GM23338 (cell line): ENCODE data around the gene MARK3. TPM values are rescaled to one million over a fixed set of nuclear protein-coding genes. Genes with fewer than 3 reads are reported as not detected.
A peak's percentile ranks its signal among the peaks of the same experiment; 100 is the strongest.

Experiments
- ATAC-seq: fragments of 200-7000 bp; cut with Tn5 transposase; 3 replicates; pipeline ENCODE4 v1.9.1; 2020
- DNase-seq: peaks from one replicate; pipeline ENCODE4 v3.0.0-alpha.2; 2015; ENCODE audit warnings: low spot score
- H2AFZ ChIP-seq: fragments of 200-600 bp; sonication (generic); 2 replicates; pipeline ENCODE4 v1.8.0; 2016; ENCODE audit warnings: antibody characterized with exemption, mild to moderate bottlenecking, moderate library complexity
- H3F3A ChIP-seq: fragments of 200-600 bp; sonication (generic); replicated peaks from 2 replicates; pipeline ENCODE4 v1.8.0; 2017; ENCODE audit warnings: antibody characterized with exemption, mixed run types, low read depth
- H3K27ac ChIP-seq: fragments of 200-600 bp; sonication (generic); 2 replicates; pipeline ENCODE4 v1.6.1; 2016; ENCODE audit warnings: low read depth
- H3K27me3 ChIP-seq: fragments of 200-600 bp; sonication (generic); 2 replicates; pipeline ENCODE4 v1.8.0; 2016; ENCODE audit warnings: mild to moderate bottlenecking, mixed run types, moderate library complexity; ENCODE audit not compliant: insufficient read depth
- H3K36me3 ChIP-seq: fragments of 200-600 bp; sonication (generic); 2 replicates; pipeline ENCODE4 v1.8.0; 2016; ENCODE audit warnings: mild to moderate bottlenecking; ENCODE audit not compliant: insufficient read depth
- H3K4me1 ChIP-seq: fragments of 200-600 bp; sonication (generic); 2 replicates; pipeline ENCODE4 v1.8.0; 2016; ENCODE audit warnings: mild to moderate bottlenecking, moderate library complexity; ENCODE audit not compliant: insufficient read depth
- H3K4me2 ChIP-seq: fragments of 200-600 bp; sonication (generic); 2 replicates; pipeline ENCODE4 v1.7.1; 2017; ENCODE audit warnings: mixed run types
- H3K4me3 ChIP-seq: fragments of 200-600 bp; sonication (generic); 2 replicates; pipeline ENCODE4 v1.6.1; 2016; ENCODE audit warnings: mixed run types
- H3K79me2 ChIP-seq: fragments of 200-600 bp; sonication (generic); replicated peaks from 2 replicates; pipeline ENCODE4 v1.8.0; 2017; ENCODE audit warnings: mild to moderate bottlenecking; ENCODE audit not compliant: insufficient read depth
- H3K9me2 ChIP-seq: fragments of 200-600 bp; sonication (generic); 2 replicates; pipeline ENCODE4 v1.8.0; 2017; ENCODE audit not compliant: insufficient read depth
- H4K20me1 ChIP-seq: fragments of 200-600 bp; sonication (generic); replicated peaks from 2 replicates; pipeline ENCODE4 v1.8.0; 2017; ENCODE audit warnings: mild to moderate bottlenecking; ENCODE audit not compliant: insufficient read depth
- H3K27ac Mint-ChIP-seq: 2 replicates; pipeline ENCODE4 v1.8.0; 2020; ENCODE audit warnings: inconsistent platforms, mild to moderate bottlenecking, moderate library complexity, mixed read lengths
- H3K27me3 Mint-ChIP-seq: 3 replicates; pipeline ENCODE4 v1.8.0; 2022; ENCODE audit warnings: low read depth, mild to moderate bottlenecking, moderate library complexity, mixed read lengths, inconsistent platforms; ENCODE audit not compliant: insufficient read depth, poor library complexity
- H3K36me3 Mint-ChIP-seq: 3 replicates; pipeline ENCODE4 v1.8.0; 2021; ENCODE audit warnings: low read depth, mild to moderate bottlenecking, inconsistent platforms, moderate library complexity, mixed read lengths
- H3K4me1 Mint-ChIP-seq: 3 replicates; pipeline ENCODE4 v1.8.0; 2020; ENCODE audit warnings: mild to moderate bottlenecking, inconsistent platforms, mixed read lengths
- H3K4me3 Mint-ChIP-seq: 3 replicates; pipeline ENCODE4 v1.8.0; 2021; ENCODE audit warnings: moderate library complexity, mild to moderate bottlenecking, inconsistent platforms, mixed read lengths
- H3K9me3 Mint-ChIP-seq: 3 replicates; pipeline ENCODE4 v1.8.0; 2020; ENCODE audit warnings: moderate library complexity, mild to moderate bottlenecking, inconsistent platforms, mixed read lengths
- CREB1 ChIP-seq: fragments of 250-450 bp; sonication (Bioruptor Pico); IDR thresholded peaks from 2 replicates; pipeline ENCODE4 v1.5.0; 2020; ENCODE audit warnings: low read depth, mild to moderate bottlenecking, moderate library complexity
- CTCF ChIP-seq, 2 experiments: fragments of 200-600 bp in 1 of 2; sonication (generic) in 1 of 2; conservative IDR thresholded peaks; 2 replicates each; pipeline versions ENCODE4 v1.5.1 to v1.6.1; 2016 to 2017; ENCODE audit warnings: antibody characterized with exemption in 2 of 2, low read depth in 2 of 2, mild to moderate bottlenecking in 2 of 2, moderate library complexity in 1 of 2
- ETS1 ChIP-seq: IDR thresholded peaks from 2 replicates; pipeline ENCODE4 v1.6.1; 2016; ENCODE audit warnings: antibody characterized with exemption
- JUNB ChIP-seq: IDR thresholded peaks from one replicate; pipeline ENCODE4 v1.6.1; 2016; ENCODE audit warnings: antibody characterized with exemption; ENCODE audit not compliant: unreplicated experiment
- NANOG ChIP-seq: IDR thresholded peaks from 2 replicates; pipeline ENCODE4 v1.6.1; 2016; ENCODE audit warnings: antibody characterized with exemption, borderline replicate concordance
- STAT1 ChIP-seq: IDR thresholded peaks from one replicate; pipeline ENCODE4 v1.6.1; 2016; ENCODE audit warnings: antibody characterized with exemption; ENCODE audit not compliant: unreplicated experiment
- ZNF114 ChIP-seq: fragments of 250-450 bp; sonication (Bioruptor Pico); IDR thresholded peaks from 2 replicates; pipeline ENCODE4 v1.5.0; 2020; ENCODE audit warnings: mild to moderate bottlenecking, moderate library complexity
- ZNF331 ChIP-seq: fragments of 250-450 bp; sonication (Bioruptor Pico); IDR thresholded peaks from 2 replicates; pipeline ENCODE4 v1.5.0; 2020; ENCODE audit warnings: low read depth, mild to moderate bottlenecking, moderate library complexity
- ZNF462 ChIP-seq: fragments of 250-450 bp; sonication (Bioruptor Pico); IDR thresholded peaks from 2 replicates; pipeline ENCODE4 v1.5.0; 2020; ENCODE audit warnings: mild to moderate bottlenecking, moderate library complexity
- polyA plus RNA-seq: library from polyadenylated mRNA; unstranded; fragments of >200 nt; fragmentation: Nextera tagmentation; extraction: Ambion mirVana; gene quantifications from 2 replicates; pipeline ENCODE4 v1.2.1, GENCODE V29; 2016
- total RNA-seq: library from RNA; depleted of rRNA; stranded (reverse); fragments of >200 nt; shearing (Covaris generic); gene quantifications from 2 replicates; pipeline ENCODE4 v1.2.3, GENCODE V29; 2014

MARK3 gene
- total and polyA plus RNA-seq, 2 experiments from 2014 or later: 45.9 to 69.7 TPM

- TF ChIP-seq ZNF462 (CRISPR knock-in tag): no peak
- no peak for TF ChIP-seq ZNF114 (CRISPR knock-in tag)
- TF ChIP-seq ETS1: no peak
- TF ChIP-seq JUNB: no peak
- no peak for TF ChIP-seq ZNF331
- no peak for TF ChIP-seq NANOG
- no peak for TF ChIP-seq STAT1
These were observed 13.2 kb upstream of the MARK3 start (continued) for GRCh38 chr14:103372017-103372416.

GRCh38 chr14:103372552-103373304, 12.5 kb upstream of the MARK3 start:
- H3K4me2 ChIP-seq: no peak overlapping the region; the same call in 1 of the 2 replicates
- ATAC-seq (peak; percentile 86), DNase-seq (peak; percentile 24)
- H3K36me3 ChIP-seq: no peaks in the 10 kb centered on the region
- Mint-ChIP-seq H3K27ac (peak overlapping the region; percentile 74), H3K27me3 (peaks cover 10% of the 10 kb centered on the region), H3K36me3 (no peaks in the 10 kb centered on the region), H3K4me3 (no peak overlapping the region), H3K9me3 (no peaks in the 10 kb centered on the region; the same call in 2 of the 3 replicates), H3K4me1 (peaks cover 12% of the 10 kb centered on the region)
- H3K4me1 ChIP-seq: no peaks in the 10 kb centered on the region
- H3F3A ChIP-seq: no peaks in the 10 kb centered on the region
- no peak for TF ChIP-seq ZNF114 (CRISPR knock-in tag)
- TF ChIP-seq NANOG: no peak
- no peak for TF ChIP-seq CREB1
- TF ChIP-seq ETS1: no peak
- no peak for TF ChIP-seq JUNB
- no peak for TF ChIP-seq ZNF331
- TF ChIP-seq CTCF (conservative IDR thresholded peaks at IDR 0.05; ENCODE audit: low read depth in 2 of 2): no peak
- no peak overlapping the region for H3K4me3 ChIP-seq
- no peaks in the 10 kb centered on the region for H3K9me2 ChIP-seq
- H3K27ac ChIP-seq: no peak overlapping the region
- no peaks in the 10 kb centered on the region for H4K20me1 ChIP-seq
- H3K27me3 ChIP-seq: no peaks in the 10 kb centered on the region
- H3K79me2 ChIP-seq: no peaks in the 10 kb centered on the region
- peak overlapping the region; percentile 85 for H2AFZ ChIP-seq
